ENCODE data around the gene CFD.
"Not testable (repeated sequence)": the region's sequence is repeated elsewhere in the genome, so short reads cannot be mapped to it uniquely, and the experiment has no call there.

CFD gene

DNA sequence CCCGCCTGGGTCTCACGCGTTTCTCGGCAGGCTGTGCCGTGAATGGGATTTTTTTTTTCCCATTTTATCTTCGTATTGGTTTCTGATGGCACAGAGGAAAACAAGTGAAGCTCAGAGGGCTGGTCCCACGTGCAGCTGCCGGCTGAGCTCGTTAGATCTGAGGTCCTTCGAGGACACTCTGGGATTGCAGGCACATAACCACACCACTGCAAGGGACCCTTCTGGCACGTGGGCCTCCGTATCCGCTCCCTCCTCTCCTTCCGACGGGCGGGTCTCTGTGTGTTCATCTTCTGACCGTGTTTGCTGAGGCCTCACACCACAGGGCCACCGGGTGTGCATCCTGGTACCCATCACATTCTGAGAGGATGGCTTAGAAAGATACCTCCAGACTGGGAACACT, 16.6 kb downstream of the CFD start:
- Histone ChIP-seq H3K9me3 (ENCODE audit: control insufficient read depth, insufficient read depth, low read depth, low read length) (no peaks in the 10 kb centered on the region), H3K4me1 (ENCODE audit: control insufficient read depth, insufficient read depth, low read length) (no peaks in the 10 kb centered on the region), H3K4me3 (ENCODE audit: low read depth, low read length) (no peak overlapping the region), H3K36me3 (ENCODE audit: control insufficient read depth in 2 of 2, insufficient read depth in 1 of 2, low read length in 2 of 2) (peaks cover 0 to 44% of the 10 kb centered on the region in 2 experiments; a peak in 2 of 3 replicates), H3K27ac (ENCODE audit: extremely low read depth, low read depth, low read length) (no peak overlapping the region)
- ChIA-PET POLR2A (no interaction called here), CTCF (interaction anchor here (0.5 kb wide), 1 partner anchor 244 kb away, joined by 3 read pairs; no protein-coding TSS in a partner anchor)
- TF ChIP-seq ZNF596 (tag by site-specific recombination; IDR thresholded peaks at IDR 0.05) (no peak), ZNF561 (tag by site-specific recombination; IDR thresholded peaks at IDR 0.05; ENCODE audit: borderline replicate concordance) (no peak), ZNF354C (tag by site-specific recombination; IDR thresholded peaks at IDR 0.05; ENCODE audit: borderline replicate concordance, low read depth) (no peak), MZF1 (tag by site-specific recombination; IDR thresholded peaks at IDR 0.05; ENCODE audit: borderline replicate concordance) (no peak), ZFHX2 (tag by site-specific recombination; conservative IDR thresholded peaks at IDR 0.05) (no peak), ZNF843 (tag by site-specific recombination; IDR thresholded peaks at IDR 0.05) (no peak), KLF16 (tag by site-specific recombination; IDR thresholded peaks at IDR 0.05) (no peak), OSR2 (tag by site-specific recombination; IDR thresholded peaks at IDR 0.05) (no peak), SP3 (tag by site-specific recombination; IDR thresholded peaks at IDR 0.05) (no peak), ZXDB (tag by site-specific recombination; IDR thresholded peaks at IDR 0.05) (no peak), SETDB1 (IDR thresholded peaks at IDR 0.05; ENCODE audit: insufficient read length, low read length) (no peak)
- TF ChIP-seq, protein P1, sequence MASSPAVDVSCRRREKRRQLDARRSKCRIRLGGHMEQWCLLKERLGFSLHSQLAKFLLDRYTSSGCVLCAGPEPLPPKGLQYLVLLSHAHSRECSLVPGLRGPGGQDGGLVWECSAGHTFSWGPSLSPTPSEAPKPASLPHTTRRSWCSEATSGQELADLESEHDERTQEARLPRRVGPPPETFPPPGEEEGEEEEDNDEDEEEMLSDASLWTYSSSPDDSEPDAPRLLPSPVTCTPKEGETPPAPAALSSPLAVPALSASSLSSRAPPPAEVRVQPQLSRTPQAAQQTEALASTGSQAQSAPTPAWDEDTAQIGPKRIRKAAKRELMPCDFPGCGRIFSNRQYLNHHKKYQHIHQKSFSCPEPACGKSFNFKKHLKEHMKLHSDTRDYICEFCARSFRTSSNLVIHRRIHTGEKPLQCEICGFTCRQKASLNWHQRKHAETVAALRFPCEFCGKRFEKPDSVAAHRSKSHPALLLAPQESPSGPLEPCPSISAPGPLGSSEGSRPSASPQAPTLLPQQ (tag by site-specific recombination; IDR thresholded peaks at IDR 0.05): no peak
- TF ChIP-seq, protein P2, sequence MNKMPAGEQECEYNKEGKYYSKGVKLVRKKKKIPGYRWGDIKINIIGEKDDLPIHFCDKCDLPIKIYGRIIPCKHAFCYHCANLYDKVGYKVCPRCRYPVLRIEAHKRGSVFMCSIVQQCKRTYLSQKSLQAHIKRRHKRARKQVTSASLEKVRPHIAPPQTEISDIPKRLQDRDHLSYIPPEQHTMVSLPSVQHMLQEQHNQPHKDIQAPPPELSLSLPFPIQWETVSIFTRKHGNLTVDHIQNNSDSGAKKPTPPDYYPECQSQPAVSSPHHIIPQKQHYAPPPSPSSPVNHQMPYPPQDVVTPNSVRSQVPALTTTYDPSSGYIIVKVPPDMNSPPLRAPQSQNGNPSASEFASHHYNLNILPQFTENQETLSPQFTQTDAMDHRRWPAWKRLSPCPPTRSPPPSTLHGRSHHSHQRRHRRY (tag by site-specific recombination; IDR thresholded peaks at IDR 0.05): no peak
- TF ChIP-seq, protein P3, sequence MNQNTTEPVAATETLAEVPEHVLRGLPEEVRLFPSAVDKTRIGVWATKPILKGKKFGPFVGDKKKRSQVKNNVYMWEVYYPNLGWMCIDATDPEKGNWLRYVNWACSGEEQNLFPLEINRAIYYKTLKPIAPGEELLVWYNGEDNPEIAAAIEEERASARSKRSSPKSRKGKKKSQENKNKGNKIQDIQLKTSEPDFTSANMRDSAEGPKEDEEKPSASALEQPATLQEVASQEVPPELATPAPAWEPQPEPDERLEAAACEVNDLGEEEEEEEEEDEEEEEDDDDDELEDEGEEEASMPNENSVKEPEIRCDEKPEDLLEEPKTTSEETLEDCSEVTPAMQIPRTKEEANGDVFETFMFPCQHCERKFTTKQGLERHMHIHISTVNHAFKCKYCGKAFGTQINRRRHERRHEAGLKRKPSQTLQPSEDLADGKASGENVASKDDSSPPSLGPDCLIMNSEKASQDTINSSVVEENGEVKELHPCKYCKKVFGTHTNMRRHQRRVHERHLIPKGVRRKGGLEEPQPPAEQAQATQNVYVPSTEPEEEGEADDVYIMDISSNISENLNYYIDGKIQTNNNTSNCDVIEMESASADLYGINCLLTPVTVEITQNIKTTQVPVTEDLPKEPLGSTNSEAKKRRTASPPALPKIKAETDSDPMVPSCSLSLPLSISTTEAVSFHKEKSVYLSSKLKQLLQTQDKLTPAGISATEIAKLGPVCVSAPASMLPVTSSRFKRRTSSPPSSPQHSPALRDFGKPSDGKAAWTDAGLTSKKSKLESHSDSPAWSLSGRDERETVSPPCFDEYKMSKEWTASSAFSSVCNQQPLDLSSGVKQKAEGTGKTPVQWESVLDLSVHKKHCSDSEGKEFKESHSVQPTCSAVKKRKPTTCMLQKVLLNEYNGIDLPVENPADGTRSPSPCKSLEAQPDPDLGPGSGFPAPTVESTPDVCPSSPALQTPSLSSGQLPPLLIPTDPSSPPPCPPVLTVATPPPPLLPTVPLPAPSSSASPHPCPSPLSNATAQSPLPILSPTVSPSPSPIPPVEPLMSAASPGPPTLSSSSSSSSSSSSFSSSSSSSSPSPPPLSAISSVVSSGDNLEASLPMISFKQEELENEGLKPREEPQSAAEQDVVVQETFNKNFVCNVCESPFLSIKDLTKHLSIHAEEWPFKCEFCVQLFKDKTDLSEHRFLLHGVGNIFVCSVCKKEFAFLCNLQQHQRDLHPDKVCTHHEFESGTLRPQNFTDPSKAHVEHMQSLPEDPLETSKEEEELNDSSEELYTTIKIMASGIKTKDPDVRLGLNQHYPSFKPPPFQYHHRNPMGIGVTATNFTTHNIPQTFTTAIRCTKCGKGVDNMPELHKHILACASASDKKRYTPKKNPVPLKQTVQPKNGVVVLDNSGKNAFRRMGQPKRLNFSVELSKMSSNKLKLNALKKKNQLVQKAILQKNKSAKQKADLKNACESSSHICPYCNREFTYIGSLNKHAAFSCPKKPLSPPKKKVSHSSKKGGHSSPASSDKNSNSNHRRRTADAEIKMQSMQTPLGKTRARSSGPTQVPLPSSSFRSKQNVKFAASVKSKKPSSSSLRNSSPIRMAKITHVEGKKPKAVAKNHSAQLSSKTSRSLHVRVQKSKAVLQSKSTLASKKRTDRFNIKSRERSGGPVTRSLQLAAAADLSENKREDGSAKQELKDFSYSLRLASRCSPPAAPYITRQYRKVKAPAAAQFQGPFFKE (tag by site-specific recombination; IDR thresholded peaks at IDR 0.05; ENCODE audit: borderline replicate concordance): no peak

DNA sequence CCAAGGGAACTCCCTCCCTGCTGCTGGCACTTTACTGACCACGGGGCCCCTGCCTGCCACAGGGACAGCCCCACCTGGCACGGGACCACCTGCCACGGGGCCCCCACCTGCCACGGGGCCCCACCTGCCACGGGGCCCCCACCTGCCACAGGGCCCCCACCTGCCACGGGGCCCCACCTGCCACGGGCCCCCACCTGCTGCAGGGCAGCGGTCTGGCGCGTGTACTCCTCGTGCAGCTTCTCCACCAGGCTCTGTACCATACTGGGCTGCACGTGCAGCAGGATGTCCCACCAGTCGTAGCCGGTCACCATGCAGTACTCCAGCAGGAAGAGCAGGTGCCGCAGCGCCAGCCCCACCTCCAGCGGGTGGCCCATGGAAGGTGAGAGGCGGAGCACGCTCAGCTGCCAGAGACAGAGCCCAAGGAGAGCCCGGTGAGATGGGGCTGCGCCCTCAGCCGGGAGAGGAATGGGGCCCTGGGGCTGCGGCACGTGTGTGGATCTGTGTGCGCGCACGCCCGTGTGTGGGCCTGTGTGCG, 17.4 kb downstream of the CFD start:
- Histone ChIP-seq H3K9me3 (ENCODE audit: control insufficient read depth, insufficient read depth, low read depth, low read length) (no peaks in the 10 kb centered on the region), H3K4me3 (ENCODE audit: low read depth, low read length) (no peak overlapping the region), H3K4me1 (ENCODE audit: control insufficient read depth, insufficient read depth, low read length) (no peaks in the 10 kb centered on the region), H3K36me3 (ENCODE audit: control insufficient read depth in 2 of 2, insufficient read depth in 1 of 2, low read length in 2 of 2) (peaks cover 0 to 48% of the 10 kb centered on the region in 2 experiments; a peak in 2 of 3 replicates), H3K27ac (ENCODE audit: extremely low read depth, low read depth, low read length) (no peak overlapping the region)
- ChIA-PET POLR2A (no interaction called here), CTCF (interaction anchor here (0.6 kb wide), 1 partner anchor 66 kb away, joined by 3 read pairs; no protein-coding TSS in a partner anchor)
- TF ChIP-seq, protein P4, sequence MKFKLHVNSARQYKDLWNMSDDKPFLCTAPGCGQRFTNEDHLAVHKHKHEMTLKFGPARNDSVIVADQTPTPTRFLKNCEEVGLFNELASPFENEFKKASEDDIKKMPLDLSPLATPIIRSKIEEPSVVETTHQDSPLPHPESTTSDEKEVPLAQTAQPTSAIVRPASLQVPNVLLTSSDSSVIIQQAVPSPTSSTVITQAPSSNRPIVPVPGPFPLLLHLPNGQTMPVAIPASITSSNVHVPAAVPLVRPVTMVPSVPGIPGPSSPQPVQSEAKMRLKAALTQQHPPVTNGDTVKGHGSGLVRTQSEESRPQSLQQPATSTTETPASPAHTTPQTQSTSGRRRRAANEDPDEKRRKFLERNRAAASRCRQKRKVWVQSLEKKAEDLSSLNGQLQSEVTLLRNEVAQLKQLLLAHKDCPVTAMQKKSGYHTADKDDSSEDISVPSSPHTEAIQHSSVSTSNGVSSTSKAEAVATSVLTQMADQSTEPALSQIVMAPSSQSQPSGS (tag by site-specific recombination; IDR thresholded peaks at IDR 0.05; ENCODE audit: low read depth): no peak
- TF ChIP-seq KLF1 (tag by site-specific recombination; IDR thresholded peaks at IDR 0.05): peak; percentile 23; the same call in 1 of the 2 replicates
- TF ChIP-seq, protein P5, sequence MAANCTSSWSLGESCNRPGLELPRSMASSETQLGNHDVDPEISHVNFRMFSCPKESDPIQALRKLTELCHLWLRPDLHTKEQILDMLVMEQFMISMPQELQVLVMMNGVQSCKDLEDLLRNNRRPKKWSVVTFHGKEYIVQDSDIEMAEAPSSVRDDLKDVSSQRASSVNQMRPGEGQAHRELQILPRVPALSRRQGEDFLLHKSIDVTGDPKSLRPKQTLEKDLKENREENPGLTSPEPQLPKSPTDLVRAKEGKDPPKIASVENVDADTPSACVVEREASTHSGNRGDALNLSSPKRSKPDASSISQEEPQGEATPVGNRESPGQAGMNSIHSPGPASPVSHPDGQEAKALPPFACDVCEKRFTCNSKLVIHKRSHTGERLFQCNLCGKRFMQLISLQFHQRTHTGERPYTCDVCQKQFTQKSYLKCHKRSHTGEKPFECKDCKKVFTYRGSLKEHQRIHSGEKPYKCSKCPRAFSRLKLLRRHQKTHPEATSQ (tag by site-specific recombination; IDR thresholded peaks at IDR 0.05): no peak
- no peak for TF ChIP-seq ZNF311 (tag by site-specific recombination; IDR thresholded peaks at IDR 0.05; ENCODE audit: borderline replicate concordance)

DNA sequence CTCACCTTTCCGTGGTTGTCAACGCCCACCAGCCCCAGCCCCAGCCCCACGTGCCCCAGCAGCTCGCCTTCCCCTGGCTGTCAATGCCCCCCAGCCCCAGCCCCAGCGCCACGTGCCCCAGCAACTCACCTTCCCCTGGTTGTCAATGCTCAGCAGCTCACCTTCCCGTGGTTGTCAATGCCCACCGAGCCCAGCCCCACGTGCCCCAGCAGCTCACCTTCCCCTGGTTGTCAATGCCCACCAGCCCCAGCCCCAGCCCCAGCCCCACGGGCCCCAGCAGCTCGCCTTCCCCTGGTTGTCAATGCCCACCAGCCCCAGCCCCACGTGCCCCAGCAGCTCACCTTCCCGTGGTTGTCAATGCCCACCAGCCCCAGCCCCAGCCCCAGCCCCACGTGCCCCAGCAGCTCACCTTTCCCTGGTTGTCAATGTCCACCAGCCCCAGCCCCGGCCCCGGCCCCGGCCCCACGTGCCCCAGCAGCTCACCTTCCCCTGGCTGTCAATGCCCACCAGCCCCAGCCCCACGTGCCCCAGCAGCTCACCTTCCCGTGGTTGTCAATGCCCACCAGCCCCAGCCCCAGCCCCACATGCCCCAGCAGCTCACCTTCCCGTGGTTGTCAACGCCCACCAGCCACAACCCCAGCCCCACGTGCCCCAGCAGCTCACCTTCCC, 18.7 kb downstream of the CFD start:
- H3K9me3 ChIP-seq (ENCODE audit: control insufficient read depth, insufficient read depth, low read depth, low read length); H3K4me3 ChIP-seq (ENCODE audit: low read depth, low read length); H3K4me1 ChIP-seq (ENCODE audit: control insufficient read depth, insufficient read depth, low read length); H3K27ac ChIP-seq (ENCODE audit: extremely low read depth, low read depth, low read length): not testable (repeated sequence)
- ChIA-PET POLR2A (interaction anchor here (0.5 to 0.6 kb wide), 2 partner anchors 15 to 17 kb away, joined by 3 read pairs; no protein-coding TSS in a partner anchor), CTCF (interaction anchor here (0.6 kb wide), 1 partner anchor 39 kb away, joined by 3 read pairs; no protein-coding TSS in a partner anchor)
- peaks cover 0 to 61% of the 10 kb centered on the region in 2 experiments; a peak in 2 of 3 replicates for H3K36me3 ChIP-seq (ENCODE audit: control insufficient read depth in 2 of 2, insufficient read depth in 1 of 2, low read length in 2 of 2)
